ENCODE results near the gene KIF5A. TPM values are rescaled to one million over a fixed set of nuclear protein-coding genes. Genes with fewer than 3 reads are reported as not detected.

The KIF5A gene
- total RNA-seq, 1 donor from 2014 or later, result 7.9 TPM

GRCh38 chr12:57534991-57535543 lies 14.8 kb upstream of the KIF5A start:
- Mint-ChIP-seq H3K36me3 (peaks cover 46% of the 10 kb centered on the region), H3K4me1 (no peaks in the 10 kb centered on the region), H3K27ac (no peak overlapping the region), H3K9me3 (no peaks in the 10 kb centered on the region), H3K4me3 (no peak overlapping the region), H3K27me3 (ENCODE audit: insufficient read depth, low read depth) (peaks cover 5% of the 10 kb centered on the region)
- peaks cover 10% of the 10 kb centered on the region for H3F3A ChIP-seq (ENCODE audit: low read depth)
- H2AFZ ChIP-seq (replicated peaks), result no peak overlapping the region
- no peaks in the 10 kb centered on the region for H3K27me3 ChIP-seq
- peaks cover 17% of the 10 kb centered on the region for H4K20me1 ChIP-seq (ENCODE audit: low read depth)
- H3K4me3 ChIP-seq, result no peak overlapping the region
- no peak overlapping the region for H3K4me2 ChIP-seq
- TF ChIP-seq CTCF (IDR thresholded peaks at IDR 0.05) (no peak), EZH2phosphoT487 (IDR thresholded peaks at IDR 0.05) (no peak), EZH2 (IDR thresholded peaks at IDR 0.05) (no peak)
- H3K79me2 ChIP-seq (ENCODE audit: low read depth), result no peaks in the 10 kb centered on the region
- H3K27ac ChIP-seq, result no peak overlapping the region
- no peaks in the 10 kb centered on the region for H3K9me3 ChIP-seq (ENCODE audit: low read depth)
- DNase-seq (ENCODE audit: low spot score), result no peak
- no peaks in the 10 kb centered on the region for H3K4me1 ChIP-seq
- H3K9ac ChIP-seq, result no peak overlapping the region
- H3K36me3 ChIP-seq, result no peaks in the 10 kb centered on the region

DNA sequence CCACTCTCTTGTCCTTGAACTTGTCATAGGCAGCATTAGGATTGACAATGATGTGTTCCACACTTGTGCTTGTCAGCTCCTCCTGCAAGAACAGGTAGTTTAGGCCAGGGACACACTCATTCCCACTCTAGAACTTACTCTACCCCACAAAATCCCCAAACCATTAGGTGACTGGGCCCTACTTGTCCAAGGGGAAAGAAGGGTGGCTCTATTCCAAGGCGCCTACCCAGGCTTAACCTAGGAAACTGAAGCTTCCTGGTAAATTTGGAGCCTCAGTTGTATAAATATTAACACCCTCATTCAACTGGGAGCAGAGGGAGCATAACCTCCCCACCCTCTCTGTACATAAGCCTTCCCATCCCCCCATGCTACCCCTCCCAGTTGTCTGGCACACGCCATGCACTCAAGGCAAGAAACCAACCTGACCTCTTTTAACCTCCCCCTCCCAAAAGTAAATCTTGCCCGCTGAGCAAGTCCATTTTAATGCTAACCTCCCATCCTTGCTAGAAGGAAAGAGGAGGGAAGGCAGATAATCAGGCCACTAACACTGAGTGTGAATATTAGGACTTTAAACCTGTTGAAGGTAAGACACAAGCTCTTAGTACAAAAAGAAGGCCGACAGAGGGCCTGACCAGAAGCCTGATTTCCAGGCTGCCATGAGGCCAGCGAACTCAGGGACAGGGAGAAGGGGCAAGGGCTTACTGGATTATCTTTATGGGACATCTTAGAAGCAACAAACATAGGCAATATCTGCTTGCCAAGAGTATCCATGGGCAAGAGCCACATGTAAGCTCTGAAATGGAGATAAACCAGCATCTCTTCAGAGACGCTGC lies 13.9 kb upstream of the KIF5A start:
- H2AFZ ChIP-seq (replicated peaks), result no peak overlapping the region
- H4K20me1 ChIP-seq (ENCODE audit: low read depth), result peaks cover 18% of the 10 kb centered on the region
- no peak overlapping the region for H3K4me3 Mint-ChIP-seq
- H3K27ac ChIP-seq, result no peak overlapping the region
- H3K27me3 ChIP-seq, result no peaks in the 10 kb centered on the region
- no peak overlapping the region for H3K27ac Mint-ChIP-seq
- H3K4me1 ChIP-seq, result no peaks in the 10 kb centered on the region
- no peaks in the 10 kb centered on the region for H3K36me3 ChIP-seq
- TF ChIP-seq EZH2 (IDR thresholded peaks at IDR 0.05), result no peak
- TF ChIP-seq CTCF (IDR thresholded peaks at IDR 0.05), result no peak
- H3K4me2 ChIP-seq, result no peak overlapping the region
- no peaks in the 10 kb centered on the region for H3K9me3 ChIP-seq (ENCODE audit: low read depth)
- peaks cover 49% of the 10 kb centered on the region for H3K36me3 Mint-ChIP-seq
- no peak for DNase-seq (ENCODE audit: low spot score)
- H3K4me1 Mint-ChIP-seq, result peaks cover 2% of the 10 kb centered on the region
- H3K27me3 Mint-ChIP-seq (ENCODE audit: insufficient read depth, low read depth), result peaks cover 5% of the 10 kb centered on the region
- no peak overlapping the region for H3K9ac ChIP-seq
- no peak overlapping the region for H3K4me3 ChIP-seq
- peaks cover 7% of the 10 kb centered on the region for H3F3A ChIP-seq (ENCODE audit: low read depth)
- no peaks in the 10 kb centered on the region for H3K79me2 ChIP-seq (ENCODE audit: low read depth)
- H3K9me3 Mint-ChIP-seq, result no peaks in the 10 kb centered on the region

DNA sequence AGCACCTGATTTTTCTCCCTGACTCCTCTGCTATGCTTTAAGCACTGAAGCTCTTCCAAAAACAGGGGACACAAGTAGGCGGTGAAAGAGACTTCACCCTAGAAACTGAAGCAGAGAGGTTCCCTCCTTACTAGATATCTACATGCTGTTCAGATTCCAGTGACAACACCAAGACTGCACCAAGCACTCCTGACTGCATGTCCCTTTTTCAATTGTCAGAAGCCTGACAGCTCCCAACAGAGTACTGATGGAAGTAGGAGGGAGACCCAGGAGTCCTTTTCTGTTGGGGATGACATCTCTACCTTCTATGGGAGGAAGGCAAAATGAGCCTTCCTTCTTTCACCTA lies 13.3 kb upstream of the KIF5A start:
- H3K36me3 Mint-ChIP-seq, result peaks cover 48% of the 10 kb centered on the region
- no peaks in the 10 kb centered on the region for H3K9me3 ChIP-seq (ENCODE audit: low read depth)
- TF ChIP-seq EZH2 (IDR thresholded peaks at IDR 0.05), result no peak
- no peak for TF ChIP-seq EZH2phosphoT487 (IDR thresholded peaks at IDR 0.05)
- no peak for TF ChIP-seq CTCF (IDR thresholded peaks at IDR 0.05)

More for the DNA sequence above, 13.3 kb upstream of the KIF5A start:
- Histone ChIP-seq H3K4me3 (no peak overlapping the region), H3F3A (ENCODE audit: low read depth) (peaks cover 3% of the 10 kb centered on the region), H3K27me3 (no peaks in the 10 kb centered on the region), H3K36me3 (no peaks in the 10 kb centered on the region), H3K9ac (no peak overlapping the region), H2AFZ (replicated peaks) (no peak overlapping the region), H3K4me1 (no peaks in the 10 kb centered on the region), H3K4me2 (no peak overlapping the region), H3K27ac (no peak overlapping the region), H4K20me1 (ENCODE audit: low read depth) (peaks cover 22% of the 10 kb centered on the region), H3K79me2 (ENCODE audit: low read depth) (no peaks in the 10 kb centered on the region)
- H3K4me1 Mint-ChIP-seq, result peaks cover 6% of the 10 kb centered on the region
- H3K27ac Mint-ChIP-seq, result no peak overlapping the region
- H3K27me3 Mint-ChIP-seq (ENCODE audit: insufficient read depth, low read depth), result peaks cover 5% of the 10 kb centered on the region
- H3K4me3 Mint-ChIP-seq, result no peak overlapping the region
- no peak for DNase-seq (ENCODE audit: low spot score)
- no peaks in the 10 kb centered on the region for H3K9me3 Mint-ChIP-seq

Data from neural progenitor cell (in vitro differentiated cells).